Left lung (tissue), 10 donors: ENCODE results near the gene CDNF. TPM values are rescaled to one million over a fixed set of nuclear protein-coding genes. Genes with fewer than 3 reads are reported as not detected.

Experiments
- ATAC-seq: fragments of 200-7000 bp; cut with Tn5 transposase; one replicate; pipeline ENCODE4 v1.9.1; 2020; ENCODE audit warnings: moderate library complexity
- DNase-seq, 4 donors: peaks; one replicate each; pipeline ENCODE4 v3.0.0-alpha.2; 2013 to 2020
- H3K27ac ChIP-seq, 2 donors: fragments of 200-600 bp; sonication (generic) in 1 of 2; one replicate each; pipeline versions ENCODE4 v1.5.0 to v1.8.0; 2020 to 2021
- H3K27me3 ChIP-seq, 2 donors: fragments of 200-600 bp; sonication (generic) in 1 of 2; one replicate each; pipeline versions ENCODE4 v1.5.0 to v1.8.0; 2020 to 2021
- H3K36me3 ChIP-seq, 2 donors: fragments of 200-600 bp; sonication (generic) in 1 of 2; one replicate each; pipeline versions ENCODE4 v1.5.0 to v1.8.0; 2020 to 2021
- H3K4me1 ChIP-seq, 2 donors: fragments of 200-600 bp; one replicate each; pipeline ENCODE4 v1.8.0; 2021
- H3K4me3 ChIP-seq, 2 donors: fragments of 200-600 bp; sonication (generic) in 1 of 2; one replicate each; pipeline versions ENCODE4 v1.5.0 to v1.8.0; 2020 to 2021; ENCODE audit warnings: mild to moderate bottlenecking in 1 of 2
- H3K9me3 ChIP-seq, 2 donors: fragments of 200-600 bp; sonication (generic) in 1 of 2; one replicate each; pipeline versions ENCODE4 v1.5.0 to v1.8.0; 2020 to 2021
- intact Hi-C, 2 donors: fragments of 100-400 bp; cut with DNase I; formaldehyde crosslinking; loops; one replicate each; pipeline versions ENCODE4 v1.11.2 to v1.14.2; 2022
- polyA plus RNA-seq, 6 donors: library from polyadenylated mRNA; unstranded; fragments of 120-200 nt; gene quantifications; one replicate each; pipeline ENCODE4 v1.2.1, GENCODE V29; 2013; ENCODE audit not compliant: insufficient read length in 6 of 6
- total RNA-seq, 2 donors: library from RNA; stranded (reverse); fragmentation: NEBNext Ultra II Directional; extraction: Animal tissue kit (Norgen Biotek cat#: 25700); gene quantifications; one replicate each; pipeline ENCODE4 v1.2.1, GENCODE V29; 2021
- TF ChIP-seq, protein P1 (sequence below), 2 donors: fragments of 200-600 bp; sonication (generic) in 1 of 2; IDR thresholded peaks; one replicate each; pipeline versions ENCODE4 v1.5.0 to v1.8.0; 2021; ENCODE audit warnings: antibody characterized with exemption in 2 of 2
- donor health status: DM: no; HTN: yes; CAD: no.
- donor health status: DM: no; HTN: no; CAD: no.

CDNF gene
- total and polyA plus RNA-seq, 8 donors = 0.38 to 4.3 (median 2.9) TPM

DNA sequence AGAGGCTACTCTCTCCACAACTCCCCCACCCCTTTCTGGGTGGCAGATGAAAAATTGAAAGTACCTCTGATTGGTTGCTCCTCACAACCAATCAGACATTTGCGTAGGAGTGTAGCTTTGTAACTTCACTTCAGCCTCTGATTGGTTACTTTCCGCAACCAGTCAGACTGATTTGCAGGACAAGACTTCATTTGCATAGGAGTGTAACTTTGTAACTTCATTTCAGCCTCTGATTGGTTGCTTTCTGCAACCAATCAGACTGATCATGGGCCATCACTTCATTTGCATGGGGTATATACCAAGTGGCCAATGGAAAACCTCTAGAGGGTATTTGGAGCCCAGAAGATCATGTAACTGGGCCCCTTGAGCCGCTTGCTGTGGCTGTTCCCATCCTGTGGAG, 25.6 kb downstream of the CDNF start:
- no peaks in the 10 kb centered on the region for H3K4me1 ChIP-seq
- H3K9me3 ChIP-seq = no peaks in the 10 kb centered on the region
- ATAC-seq (no peak), DNase-seq (no peak)
- H3K4me3 ChIP-seq = no peak overlapping the region
- TF ChIP-seq, protein P1, sequence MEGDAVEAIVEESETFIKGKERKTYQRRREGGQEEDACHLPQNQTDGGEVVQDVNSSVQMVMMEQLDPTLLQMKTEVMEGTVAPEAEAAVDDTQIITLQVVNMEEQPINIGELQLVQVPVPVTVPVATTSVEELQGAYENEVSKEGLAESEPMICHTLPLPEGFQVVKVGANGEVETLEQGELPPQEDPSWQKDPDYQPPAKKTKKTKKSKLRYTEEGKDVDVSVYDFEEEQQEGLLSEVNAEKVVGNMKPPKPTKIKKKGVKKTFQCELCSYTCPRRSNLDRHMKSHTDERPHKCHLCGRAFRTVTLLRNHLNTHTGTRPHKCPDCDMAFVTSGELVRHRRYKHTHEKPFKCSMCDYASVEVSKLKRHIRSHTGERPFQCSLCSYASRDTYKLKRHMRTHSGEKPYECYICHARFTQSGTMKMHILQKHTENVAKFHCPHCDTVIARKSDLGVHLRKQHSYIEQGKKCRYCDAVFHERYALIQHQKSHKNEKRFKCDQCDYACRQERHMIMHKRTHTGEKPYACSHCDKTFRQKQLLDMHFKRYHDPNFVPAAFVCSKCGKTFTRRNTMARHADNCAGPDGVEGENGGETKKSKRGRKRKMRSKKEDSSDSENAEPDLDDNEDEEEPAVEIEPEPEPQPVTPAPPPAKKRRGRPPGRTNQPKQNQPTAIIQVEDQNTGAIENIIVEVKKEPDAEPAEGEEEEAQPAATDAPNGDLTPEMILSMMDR (IDR thresholded peaks at IDR 0.05) = no peak
- no peaks in the 10 kb centered on the region for H3K27me3 ChIP-seq
- H3K27ac ChIP-seq = no peak overlapping the region
- intact Hi-C loops = no loop called here
- H3K36me3 ChIP-seq = no peaks in the 10 kb centered on the region

DNA sequence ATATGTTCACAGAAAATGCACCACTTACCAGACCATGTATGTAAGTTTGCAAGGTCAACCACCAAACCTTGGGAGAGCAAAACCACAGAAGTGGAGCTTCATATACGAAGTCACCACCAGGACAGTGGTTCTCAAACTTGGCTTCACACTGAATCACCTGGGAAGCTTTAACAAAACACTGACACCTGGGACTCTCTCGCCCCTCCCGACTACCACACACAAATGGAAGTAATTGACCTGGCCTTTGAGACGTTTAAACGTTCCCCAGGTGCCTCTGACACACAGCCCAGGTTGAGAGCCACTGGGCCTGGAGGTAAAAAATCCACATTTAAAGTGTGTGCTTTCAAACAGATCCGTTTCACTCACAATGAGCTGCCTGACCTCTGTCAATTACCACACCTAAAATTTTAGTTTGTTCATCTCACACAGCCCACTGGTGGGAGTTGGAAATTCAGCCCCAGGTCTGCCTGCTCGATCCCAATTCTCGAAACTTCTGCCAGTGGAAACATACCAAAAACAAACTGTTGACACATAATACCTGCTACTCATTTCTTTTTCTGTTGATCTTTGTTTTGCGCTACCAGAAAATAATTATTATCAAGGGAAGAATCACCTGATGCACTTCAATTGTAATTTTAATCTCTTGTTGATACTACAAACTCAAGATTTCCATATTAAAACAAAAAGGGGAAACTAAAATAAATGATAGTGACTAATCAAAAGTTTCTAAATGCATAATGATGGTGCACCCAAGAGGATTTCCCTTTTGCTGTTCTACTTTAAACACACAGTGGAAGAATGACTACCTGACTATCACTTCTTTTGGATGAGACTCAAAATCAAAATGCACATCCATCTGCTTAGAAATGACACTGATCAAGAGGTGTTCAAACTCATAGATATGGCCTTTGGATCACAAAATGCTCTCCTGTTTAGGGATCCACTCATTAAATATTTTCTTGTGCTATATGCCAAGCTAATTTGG, 26.6 kb downstream of the CDNF start:
- intact Hi-C loops = no loop called here
- H3K9me3 ChIP-seq = no peaks in the 10 kb centered on the region
- DNase-seq = no peak
- no peaks in the 10 kb centered on the region for H3K4me1 ChIP-seq
- ATAC-seq = no peak
- no peak overlapping the region for H3K27ac ChIP-seq
- TF ChIP-seq, protein P1 (IDR thresholded peaks at IDR 0.05) = no peak
- H3K36me3 ChIP-seq = no peaks in the 10 kb centered on the region
- no peak overlapping the region for H3K4me3 ChIP-seq
- no peaks in the 10 kb centered on the region for H3K27me3 ChIP-seq

DNA sequence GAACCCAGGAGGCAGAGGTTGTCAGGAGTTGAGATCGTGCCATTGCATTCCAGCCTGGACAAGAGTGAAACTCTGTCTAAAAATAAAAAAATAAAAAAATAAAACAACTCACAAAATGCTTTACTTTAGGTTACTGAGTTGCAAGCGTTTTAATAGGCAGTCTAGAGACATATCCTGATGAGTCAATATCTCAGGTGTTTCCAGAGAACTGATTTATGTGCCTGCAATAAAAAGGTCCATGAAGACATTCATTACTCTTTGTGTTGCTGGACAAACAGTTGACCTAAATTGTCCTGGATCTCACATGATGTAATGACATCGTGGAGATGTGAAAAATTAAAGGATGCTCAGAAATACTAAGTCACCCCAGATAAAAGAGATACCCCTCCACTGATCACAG, 31.5 kb downstream of the CDNF start:
- DNase-seq (no peak), ATAC-seq (no peak)
- Histone ChIP-seq H3K9me3 (no peaks in the 10 kb centered on the region), H3K4me1 (no peaks in the 10 kb centered on the region), H3K4me3 (no peak overlapping the region), H3K27ac (no peak overlapping the region), H3K27me3 (no peaks in the 10 kb centered on the region), H3K36me3 (no peaks in the 10 kb centered on the region)
- TF ChIP-seq, protein P1 (IDR thresholded peaks at IDR 0.05) = no peak
- intact Hi-C loops = no loop called here

DNA sequence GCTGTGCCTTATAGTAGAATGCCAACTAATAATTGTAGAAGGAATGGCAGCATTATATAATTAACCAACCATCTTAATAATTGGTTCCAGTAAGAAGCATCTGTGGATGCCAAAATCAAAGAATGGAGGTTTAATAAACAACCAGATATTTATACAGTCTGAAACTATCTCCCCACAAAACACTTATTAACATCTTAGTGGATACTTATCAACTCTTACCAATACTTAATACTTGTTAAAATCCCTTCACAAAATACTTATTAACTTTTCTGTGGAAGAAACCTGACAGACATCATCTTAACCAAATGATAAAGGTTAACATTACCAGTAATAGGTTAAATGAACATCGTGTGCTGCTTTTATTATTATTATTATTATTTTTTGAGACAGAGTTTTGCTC, 34.0 kb downstream of the CDNF start:
- Histone ChIP-seq H3K4me1 (no peaks in the 10 kb centered on the region), H3K9me3 (no peaks in the 10 kb centered on the region), H3K27me3 (no peaks in the 10 kb centered on the region), H3K36me3 (no peaks in the 10 kb centered on the region), H3K27ac (no peak overlapping the region), H3K4me3 (no peak overlapping the region)
- ATAC-seq = no peak
- intact Hi-C loops = no loop called here
- no peak for DNase-seq
- TF ChIP-seq, protein P1 (IDR thresholded peaks at IDR 0.05) = no peak

DNA sequence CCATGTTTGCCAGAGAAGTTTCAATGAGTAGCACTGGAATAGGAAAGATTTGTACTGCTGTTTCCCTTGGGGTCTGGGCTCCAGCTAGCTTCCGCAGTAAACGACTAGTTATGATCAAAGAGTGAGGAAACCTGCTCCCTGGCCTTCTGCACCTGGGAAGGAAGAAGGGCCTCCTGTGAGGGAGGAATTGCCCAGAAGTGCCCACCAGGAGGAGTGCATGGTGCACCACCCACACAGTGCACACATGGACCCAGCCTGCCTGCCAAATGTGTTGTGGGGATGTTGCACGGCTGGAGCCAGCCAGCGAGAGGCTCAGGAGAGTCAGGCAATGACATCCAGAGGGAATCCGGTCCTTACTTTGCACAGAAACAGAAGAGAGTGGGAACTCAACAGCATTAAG, 36.1 kb downstream of the CDNF start:
- intact Hi-C loops = no loop called here
- H3K27me3 ChIP-seq = no peaks in the 10 kb centered on the region
- H3K27ac ChIP-seq = no peak overlapping the region
- no peaks in the 10 kb centered on the region for H3K4me1 ChIP-seq
- peak in 1 of 4 donors; percentile 24 for DNase-seq
- H3K36me3 ChIP-seq = no peaks in the 10 kb centered on the region
- H3K4me3 ChIP-seq = no peak overlapping the region
- no peak for ATAC-seq
- no peaks in the 10 kb centered on the region for H3K9me3 ChIP-seq
- TF ChIP-seq, protein P1 (IDR thresholded peaks at IDR 0.05) = no peak
